Coronary artery (tissue), 2 donors: ENCODE results near the gene CELF2.

ENCODE experiments used
- DNase-seq: peaks from one replicate; pipeline ENCODE4 v3.0.0-alpha.2; 2017; ENCODE audit warnings: low spot score
- H3K27ac ChIP-seq, 2 donors: fragments of 200-600 bp; sonication (generic); one replicate each; pipeline ENCODE4 v1.5.1; 2016 to 2019
- H3K4me3 ChIP-seq: fragments of 200-600 bp; sonication (generic); 2 replicates; pipeline ENCODE4 v1.5.1; 2016; ENCODE audit warnings: mild to moderate bottlenecking, moderate library complexity
- CTCF ChIP-seq: fragments of 200-600 bp; sonication (generic); IDR thresholded peaks from one replicate; pipeline ENCODE4 v1.5.1; 2019; ENCODE audit warnings: antibody characterized with exemption

Gene CELF2

GRCh38 chr10:11098666-11099065 lies 81.0 kb downstream of the CELF2 start:
- no peak for DNase-seq
- TF ChIP-seq CTCF, result no peak
- Histone ChIP-seq H3K27ac (no peak overlapping the region), H3K4me3 (no peak overlapping the region)

GRCh38 chr10:11104772-11105675 lies 87.4 kb downstream of the CELF2 start:
- Histone ChIP-seq H3K27ac (no peak overlapping the region), H3K4me3 (no peak overlapping the region)
- no peak for TF ChIP-seq CTCF
- no peak for DNase-seq

GRCh38 chr10:11105676-11106004 lies 88.0 kb downstream of the CELF2 start:
- DNase-seq, result no peak
- TF ChIP-seq CTCF, result no peak
- no peak overlapping the region for H3K27ac ChIP-seq
- no peak overlapping the region for H3K4me3 ChIP-seq

GRCh38 chr10:11106621-11107374 lies 89.1 kb downstream of the CELF2 start:
- Histone ChIP-seq H3K27ac (no peak overlapping the region), H3K4me3 (no peak overlapping the region)
- TF ChIP-seq CTCF, result no peak
- no peak for DNase-seq

- Histone ChIP-seq H3K4me3 (no peak overlapping the region), H3K27ac (no peak overlapping the region)
- no peak for TF ChIP-seq CTCF
- DNase-seq, result no peak
These were observed 90.3 kb downstream of the CELF2 start for GRCh38 chr10:11107948-11108347.

- DNase-seq, result no peak
- Histone ChIP-seq H3K27ac (no peak overlapping the region), H3K4me3 (no peak overlapping the region)
- no peak for TF ChIP-seq CTCF
These were observed 90.7 kb downstream of the CELF2 start for GRCh38 chr10:11108356-11108755.
